HUDEP-2 (cell line): ENCODE data around the gene FXYD2.

ENCODE experiments used
- DNase-seq, 76 experiments: peaks; one replicate each; lab custom pipeline; 2025; ENCODE audit not compliant: unreplicated experiment in 76 of 76; lab: John Stamatoyannopoulos, UW

Gene FXYD2

DNA sequence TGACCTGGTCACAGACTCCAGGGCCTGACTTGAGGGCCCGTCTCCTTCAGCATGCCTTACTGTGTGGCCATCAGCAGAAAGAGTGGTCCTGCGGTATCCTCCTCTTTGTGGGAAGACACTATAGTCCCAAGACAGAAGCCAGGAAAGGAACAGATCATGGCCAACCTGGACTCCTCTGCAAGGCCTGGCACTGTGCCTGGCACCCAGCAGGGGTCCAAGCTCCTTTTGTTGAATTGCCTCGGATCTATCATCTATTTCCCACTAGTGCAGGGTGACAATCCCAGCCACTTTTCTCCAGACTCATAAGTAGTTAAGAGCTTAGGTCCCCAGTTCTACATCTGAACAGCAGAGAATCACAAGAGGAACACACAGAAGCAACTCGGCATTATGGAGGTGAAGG, 54.5 kb downstream of the FXYD2 start:
- no peak for DNase-seq
